ENCODE data around the gene SH3GL2.

SH3GL2 gene

DNA sequence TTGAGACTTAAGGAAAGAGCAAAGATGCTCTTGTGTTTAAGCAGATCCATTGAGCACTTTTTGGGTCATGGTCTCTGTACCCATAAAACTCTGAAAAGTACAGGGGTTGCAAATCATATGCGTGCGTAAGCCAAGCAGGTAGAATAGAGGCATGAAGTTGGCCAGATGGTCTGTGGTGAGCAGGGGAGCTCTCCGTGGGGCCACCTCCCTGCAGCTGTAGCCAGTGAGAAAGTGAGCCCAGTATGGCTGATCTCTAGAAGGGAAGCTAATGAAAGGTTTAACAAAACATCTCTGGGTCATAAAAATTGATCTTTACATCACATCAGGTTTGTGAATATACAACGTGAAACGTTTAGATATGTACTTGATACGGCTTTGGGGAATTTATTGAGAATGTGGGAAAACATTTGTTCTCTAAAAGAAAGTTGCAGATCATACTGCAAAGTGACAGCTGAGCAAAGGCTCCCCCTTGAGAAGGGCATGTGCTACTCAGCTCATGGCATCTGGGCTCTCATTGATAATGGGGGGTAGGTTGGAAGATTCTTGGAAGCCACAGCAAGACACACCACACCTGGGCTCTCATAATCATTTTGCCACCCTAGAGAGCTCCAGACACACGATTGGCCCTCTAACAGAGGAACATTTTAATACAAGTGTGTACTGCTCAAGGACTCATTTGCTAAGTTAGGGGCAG, 30.6 kb downstream of the SH3GL2 start:
- Histone ChIP-seq H3K9me3 (ENCODE audit: control insufficient read depth, insufficient read depth, low read depth, low read length) (no peaks in the 10 kb centered on the region), H3K27ac (ENCODE audit: low read depth, low read length) (no peak overlapping the region), H3K9ac (ENCODE audit: low read length) (no peak overlapping the region), H3K36me3 (ENCODE audit: control insufficient read depth, insufficient read depth, low read length) (no peaks in the 10 kb centered on the region), H3K27me3 (ENCODE audit: control insufficient read depth, insufficient read depth, low read length) (no peaks in the 10 kb centered on the region), H3K4me1 (ENCODE audit: control insufficient read depth, insufficient read depth, low read length) (peaks cover 8% of the 10 kb centered on the region), H3K4me3 (ENCODE audit: low read depth, low read length) (no peak overlapping the region)

DNA sequence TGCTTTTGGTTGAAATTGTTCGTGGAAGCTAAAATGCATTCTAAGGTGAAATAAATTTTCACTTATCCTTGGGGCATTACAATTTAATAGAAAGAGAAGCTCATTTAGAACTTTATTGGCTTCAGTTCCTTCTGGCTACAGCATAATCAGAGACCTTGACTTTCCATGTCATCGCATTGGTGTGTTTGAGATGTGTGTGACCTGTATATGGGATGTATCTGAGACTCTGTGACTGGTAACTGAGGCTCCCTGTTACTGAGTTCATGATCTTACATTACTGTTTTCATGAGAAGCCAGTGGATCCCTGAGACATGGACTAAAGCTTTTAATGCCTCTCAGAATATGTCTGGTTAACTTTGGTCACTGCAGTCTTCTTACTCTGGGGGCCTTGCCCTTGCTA, 32.5 kb downstream of the SH3GL2 start:
- Histone ChIP-seq H3K27ac (ENCODE audit: low read depth, low read length) (no peak overlapping the region), H3K27me3 (ENCODE audit: control insufficient read depth, insufficient read depth, low read length) (no peaks in the 10 kb centered on the region), H3K36me3 (ENCODE audit: control insufficient read depth, insufficient read depth, low read length) (no peaks in the 10 kb centered on the region), H3K9me3 (ENCODE audit: control insufficient read depth, insufficient read depth, low read depth, low read length) (no peaks in the 10 kb centered on the region), H3K9ac (ENCODE audit: low read length) (no peak overlapping the region), H3K4me3 (ENCODE audit: low read depth, low read length) (no peak overlapping the region), H3K4me1 (ENCODE audit: control insufficient read depth, insufficient read depth, low read length) (peaks cover 8% of the 10 kb centered on the region)

DNA sequence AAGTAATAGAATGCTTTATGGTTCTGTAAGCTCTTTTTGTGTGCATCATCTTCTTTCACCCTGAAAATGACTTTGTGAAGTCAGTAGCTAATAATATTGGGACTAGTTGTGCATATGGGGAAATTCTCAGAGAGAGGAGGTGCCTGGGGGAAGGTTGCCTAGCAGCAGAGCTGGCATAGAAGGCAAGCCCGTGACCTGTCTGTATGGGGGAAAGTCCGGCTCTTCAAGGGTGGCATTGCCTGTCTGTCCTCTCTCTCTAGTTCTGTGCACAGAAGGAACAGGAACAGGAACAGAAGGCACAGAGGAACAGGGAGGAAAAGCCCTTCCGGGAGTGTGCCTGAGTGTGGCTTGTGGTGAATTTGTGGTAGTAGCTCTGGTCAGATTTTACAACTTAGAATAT, 33.1 kb downstream of the SH3GL2 start:
- no peaks in the 10 kb centered on the region for H3K27me3 ChIP-seq (ENCODE audit: control insufficient read depth, insufficient read depth, low read length)
- no peaks in the 10 kb centered on the region for H3K36me3 ChIP-seq (ENCODE audit: control insufficient read depth, insufficient read depth, low read length)
- no peaks in the 10 kb centered on the region for H3K9me3 ChIP-seq (ENCODE audit: control insufficient read depth, insufficient read depth, low read depth, low read length)
- peaks cover 8% of the 10 kb centered on the region for H3K4me1 ChIP-seq (ENCODE audit: control insufficient read depth, insufficient read depth, low read length)
- H3K4me3 ChIP-seq (ENCODE audit: low read depth, low read length) = no peak overlapping the region
- H3K27ac ChIP-seq (ENCODE audit: low read depth, low read length) = no peak overlapping the region
- H3K9ac ChIP-seq (ENCODE audit: low read length) = no peak overlapping the region

DNA sequence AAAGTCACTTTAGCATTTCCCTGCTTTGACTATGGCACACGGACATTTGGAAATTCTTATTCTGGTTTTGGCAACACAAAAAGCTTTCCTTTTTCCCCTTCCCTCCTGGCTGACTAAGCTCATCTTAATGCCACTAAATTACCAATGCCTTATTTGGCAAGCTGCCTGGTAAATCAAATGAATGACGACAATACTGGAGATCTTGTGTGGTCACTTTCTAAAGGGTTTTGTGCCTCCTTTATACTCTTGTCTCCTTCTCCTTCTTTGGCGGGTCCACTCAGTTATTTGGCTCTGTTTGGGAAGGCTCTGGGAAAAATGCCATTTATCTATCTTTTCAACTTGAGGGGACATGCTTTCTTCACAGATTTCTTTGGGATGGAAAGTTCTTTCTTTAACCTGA, 34.9 kb downstream of the SH3GL2 start:
- H3K27me3 ChIP-seq (ENCODE audit: control insufficient read depth, insufficient read depth, low read length) = no peaks in the 10 kb centered on the region
- peaks cover 8% of the 10 kb centered on the region for H3K4me1 ChIP-seq (ENCODE audit: control insufficient read depth, insufficient read depth, low read length)
- H3K36me3 ChIP-seq (ENCODE audit: control insufficient read depth, insufficient read depth, low read length) = no peaks in the 10 kb centered on the region
- H3K9me3 ChIP-seq (ENCODE audit: control insufficient read depth, insufficient read depth, low read depth, low read length) = no peaks in the 10 kb centered on the region
- H3K27ac ChIP-seq (ENCODE audit: low read depth, low read length) = no peak overlapping the region
- no peak overlapping the region for H3K4me3 ChIP-seq (ENCODE audit: low read depth, low read length)
- no peak overlapping the region for H3K9ac ChIP-seq (ENCODE audit: low read length)

DNA sequence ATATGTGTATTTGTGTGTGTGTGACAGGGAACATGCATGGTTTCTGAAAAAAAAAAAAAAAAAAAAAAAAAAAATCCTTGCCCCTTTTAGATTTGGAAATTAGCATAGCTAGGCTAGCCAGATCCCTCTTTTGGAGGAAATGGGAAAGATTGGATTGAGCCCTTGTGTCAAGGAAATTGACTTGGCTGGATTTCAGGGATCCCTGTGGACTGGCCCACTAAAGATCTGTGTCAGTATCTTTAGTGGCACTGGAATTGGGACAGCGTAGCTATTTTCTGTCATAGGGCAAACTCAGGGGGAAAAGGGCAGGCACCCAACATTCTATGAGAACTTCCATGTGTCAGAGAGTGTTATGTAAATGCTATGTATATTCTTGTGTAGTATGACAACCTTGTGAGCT, 35.4 kb downstream of the SH3GL2 start:
- Histone ChIP-seq H3K36me3 (ENCODE audit: control insufficient read depth, insufficient read depth, low read length) (no peaks in the 10 kb centered on the region), H3K27me3 (ENCODE audit: control insufficient read depth, insufficient read depth, low read length) (no peaks in the 10 kb centered on the region), H3K9ac (ENCODE audit: low read length) (no peak overlapping the region), H3K4me1 (ENCODE audit: control insufficient read depth, insufficient read depth, low read length) (peaks cover 8% of the 10 kb centered on the region), H3K9me3 (ENCODE audit: control insufficient read depth, insufficient read depth, low read depth, low read length) (no peaks in the 10 kb centered on the region), H3K27ac (ENCODE audit: low read depth, low read length) (no peak overlapping the region), H3K4me3 (ENCODE audit: low read depth, low read length) (no peak overlapping the region)

GRCh38 chr9:17614903-17615302, 36.0 kb downstream of the SH3GL2 start:
- no peak overlapping the region for H3K27ac ChIP-seq (ENCODE audit: low read depth, low read length)
- no peak overlapping the region for H3K4me3 ChIP-seq (ENCODE audit: low read depth, low read length)
- no peaks in the 10 kb centered on the region for H3K9me3 ChIP-seq (ENCODE audit: control insufficient read depth, insufficient read depth, low read depth, low read length)
- H3K4me1 ChIP-seq (ENCODE audit: control insufficient read depth, insufficient read depth, low read length) = peaks cover 8% of the 10 kb centered on the region
- H3K27me3 ChIP-seq (ENCODE audit: control insufficient read depth, insufficient read depth, low read length) = no peaks in the 10 kb centered on the region
- no peak overlapping the region for H3K9ac ChIP-seq (ENCODE audit: low read length)
- no peaks in the 10 kb centered on the region for H3K36me3 ChIP-seq (ENCODE audit: control insufficient read depth, insufficient read depth, low read length)

DNA sequence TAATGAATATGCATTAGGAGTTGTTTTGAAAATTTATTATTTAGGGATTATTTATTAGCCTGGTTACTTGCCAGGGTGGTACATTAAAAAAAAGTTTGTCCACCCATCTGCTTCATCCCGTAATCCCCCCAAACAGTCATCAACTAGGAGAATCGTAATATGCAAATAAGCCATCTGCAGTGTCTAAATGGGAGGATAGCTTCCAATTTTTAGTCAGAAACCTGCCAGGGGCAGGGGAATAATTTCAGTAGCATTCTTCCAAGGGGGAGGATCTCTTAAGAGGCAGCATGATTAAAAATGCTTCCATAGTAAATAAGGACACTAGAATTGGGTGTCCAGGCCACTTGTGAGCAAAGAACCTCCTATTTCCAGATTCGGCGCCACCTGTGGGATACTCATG, 43.3 kb downstream of the SH3GL2 start:
- Histone ChIP-seq H3K9me3 (ENCODE audit: control insufficient read depth, insufficient read depth, low read depth, low read length) (no peaks in the 10 kb centered on the region), H3K4me3 (ENCODE audit: low read depth, low read length) (no peak overlapping the region), H3K27ac (ENCODE audit: low read depth, low read length) (no peak overlapping the region), H3K9ac (ENCODE audit: low read length) (no peak overlapping the region), H3K27me3 (ENCODE audit: control insufficient read depth, insufficient read depth, low read length) (no peaks in the 10 kb centered on the region), H3K36me3 (ENCODE audit: control insufficient read depth, insufficient read depth, low read length) (no peaks in the 10 kb centered on the region), H3K4me1 (ENCODE audit: control insufficient read depth, insufficient read depth, low read length) (no peaks in the 10 kb centered on the region)

DNA sequence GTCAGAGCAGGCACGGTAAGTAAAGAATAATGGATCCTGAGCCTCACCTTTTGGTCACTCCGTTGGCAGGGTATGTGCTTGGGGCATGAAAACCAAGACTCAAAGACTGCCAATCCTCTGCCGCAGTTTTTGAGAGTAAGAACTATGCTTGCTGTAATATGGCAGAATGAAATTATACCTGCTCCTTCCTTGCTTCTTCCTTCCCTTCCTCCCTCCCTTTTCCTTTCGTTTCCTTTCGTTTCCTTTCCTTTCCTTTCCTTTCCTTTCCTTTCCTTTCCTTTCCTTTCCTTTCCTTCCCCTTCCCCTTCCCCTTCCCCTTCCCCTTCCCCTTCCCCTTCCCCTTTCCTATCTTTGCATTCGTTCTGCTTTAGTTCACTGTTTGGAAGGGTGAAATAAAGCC, 43.9 kb downstream of the SH3GL2 start:
- no peak overlapping the region for H3K27ac ChIP-seq (ENCODE audit: low read depth, low read length)
- H3K9me3 ChIP-seq (ENCODE audit: control insufficient read depth, insufficient read depth, low read depth, low read length) = no peaks in the 10 kb centered on the region
- H3K4me1 ChIP-seq (ENCODE audit: control insufficient read depth, insufficient read depth, low read length) = no peaks in the 10 kb centered on the region
- H3K36me3 ChIP-seq (ENCODE audit: control insufficient read depth, insufficient read depth, low read length) = no peaks in the 10 kb centered on the region
- H3K4me3 ChIP-seq (ENCODE audit: low read depth, low read length) = no peak overlapping the region
- no peaks in the 10 kb centered on the region for H3K27me3 ChIP-seq (ENCODE audit: control insufficient read depth, insufficient read depth, low read length)
- no peak overlapping the region for H3K9ac ChIP-seq (ENCODE audit: low read length)

- Histone ChIP-seq H3K27me3 (ENCODE audit: control insufficient read depth, insufficient read depth, low read length) (no peaks in the 10 kb centered on the region), H3K27ac (ENCODE audit: low read depth, low read length) (no peak overlapping the region), H3K4me1 (ENCODE audit: control insufficient read depth, insufficient read depth, low read length) (no peaks in the 10 kb centered on the region), H3K4me3 (ENCODE audit: low read depth, low read length) (no peak overlapping the region), H3K36me3 (ENCODE audit: control insufficient read depth, insufficient read depth, low read length) (no peaks in the 10 kb centered on the region), H3K9ac (ENCODE audit: low read length) (no peak overlapping the region), H3K9me3 (ENCODE audit: control insufficient read depth, insufficient read depth, low read depth, low read length) (no peaks in the 10 kb centered on the region)
Measured at GRCh38 chr9:17623965-17624364, 45.1 kb downstream of the SH3GL2 start.

GRCh38 chr9:17624571-17624970, 45.7 kb downstream of the SH3GL2 start:
- Histone ChIP-seq H3K9me3 (ENCODE audit: control insufficient read depth, insufficient read depth, low read depth, low read length) (no peaks in the 10 kb centered on the region), H3K4me3 (ENCODE audit: low read depth, low read length) (no peak overlapping the region), H3K27me3 (ENCODE audit: control insufficient read depth, insufficient read depth, low read length) (no peaks in the 10 kb centered on the region), H3K9ac (ENCODE audit: low read length) (no peak overlapping the region), H3K27ac (ENCODE audit: low read depth, low read length) (no peak overlapping the region), H3K36me3 (ENCODE audit: control insufficient read depth, insufficient read depth, low read length) (no peaks in the 10 kb centered on the region), H3K4me1 (ENCODE audit: control insufficient read depth, insufficient read depth, low read length) (no peaks in the 10 kb centered on the region)

DNA sequence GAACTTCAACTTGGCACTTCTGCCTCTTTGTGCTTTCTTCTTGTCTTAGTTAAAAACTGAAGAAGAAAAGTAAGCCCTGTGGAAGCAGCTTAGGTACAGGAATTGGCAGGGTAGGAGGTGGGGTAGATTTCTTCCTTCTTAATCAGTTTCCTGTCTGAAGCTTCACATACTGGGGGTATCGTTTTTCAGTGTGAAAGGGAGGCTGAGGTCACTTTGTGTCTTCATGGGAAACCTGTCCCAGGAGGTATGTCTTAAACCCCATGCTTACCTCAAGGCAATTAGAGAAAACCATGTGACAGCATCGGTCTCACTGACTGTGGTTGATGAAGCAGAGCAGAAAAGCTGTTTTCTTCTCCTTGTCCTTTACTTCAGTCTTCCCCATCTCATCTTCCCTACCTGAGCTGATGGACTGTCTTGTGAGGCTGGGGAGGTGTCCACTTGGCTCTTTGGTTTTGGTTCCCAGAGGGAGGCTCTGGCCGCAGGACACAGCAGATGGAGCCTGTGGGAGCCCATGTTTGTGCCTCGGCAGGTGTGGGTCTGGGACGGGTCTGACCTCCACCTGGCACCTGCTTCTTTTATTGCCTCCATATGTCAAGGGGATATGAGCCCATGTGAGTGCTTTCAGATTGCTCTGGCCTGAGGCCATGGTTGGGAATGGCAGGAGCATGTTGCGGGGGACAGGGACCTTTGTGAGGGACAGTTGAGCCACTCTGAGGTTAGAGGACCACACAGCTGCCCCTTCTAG, 47.0 kb downstream of the SH3GL2 start:
- H3K27me3 ChIP-seq (ENCODE audit: control insufficient read depth, insufficient read depth, low read length) = no peaks in the 10 kb centered on the region
- H3K36me3 ChIP-seq (ENCODE audit: control insufficient read depth, insufficient read depth, low read length) = no peaks in the 10 kb centered on the region
- H3K4me1 ChIP-seq (ENCODE audit: control insufficient read depth, insufficient read depth, low read length) = peaks cover 4% of the 10 kb centered on the region; the same call in 1 of the 2 replicates
- H3K9me3 ChIP-seq (ENCODE audit: control insufficient read depth, insufficient read depth, low read depth, low read length) = no peaks in the 10 kb centered on the region
- H3K27ac ChIP-seq (ENCODE audit: low read depth, low read length) = no peak overlapping the region
- H3K4me3 ChIP-seq (ENCODE audit: low read depth, low read length) = no peak overlapping the region
- no peak overlapping the region for H3K9ac ChIP-seq (ENCODE audit: low read length)
